Mucosa of descending colon (tissue), 3 donors: ENCODE results near the gene NAT14. TPM values are rescaled to one million over a fixed set of nuclear protein-coding genes. Genes with fewer than 3 reads are reported as not detected.

Experiments
- total RNA-seq, 3 donors: library from RNA; stranded (reverse); fragmentation: NEBNext Ultra II Directional in 2 of 3; extraction: Animal tissue kit (Norgen Biotek cat#: 25700) in 2 of 3; gene quantifications; one replicate each; pipeline versions ENCODE4 v1.2.1 to v1.2.4, GENCODE V29; 2021 to 2023
- donor health status: DM: no; HTN: no; CAD: no; lungs with moderate emphysema.
- donor health status: DM: no; HTN: no; CAD: no.
- donor health status: DM: no; HTN: yes; CAD: no.

The NAT14 gene
- total RNA-seq, 3 donors from 2014 or later = 3.9 to 21.7 (median 5.5) TPM

Other genes with a start within 250 kb of the NAT14 start
- gene PPP6R1, start 226.2 kb upstream of the NAT14 start, total RNA-seq = 10 to 100 TPM; 60.0 to 72.9 (median 65.9) TPM
- gene HSPBP1, start 205.1 kb upstream of the NAT14 start, total RNA-seq = 10 to 100 TPM; 25.6 to 36.0 (median 29.5) TPM
- 10 to 100 TPM in 1 of 3 donors, 1 to 10 TPM in 2; 1.6 to 18.1 (median 1.9) TPM for gene BRSK1, start 201.2 kb upstream of the NAT14 start, total RNA-seq
- gene TMEM150B, start 159.8 kb upstream of the NAT14 start, total RNA-seq = 10 to 100 TPM; 31.6 to 62.1 (median 36.4) TPM
- gene KMT5C, start 145.3 kb upstream of the NAT14 start, total RNA-seq = 10 to 100 TPM; 14.7 to 19.3 (median 16.5) TPM
- gene COX6B2, start 130.5 kb upstream of the NAT14 start, total RNA-seq = 10 to 100 TPM; 16.6 to 30.0 (median 17.2) TPM
- not detected for gene GARIN5B, start 121.9 kb upstream of the NAT14 start, total RNA-seq
- gene IL11, start 114.7 kb upstream of the NAT14 start, total RNA-seq = under 1 TPM; 0.24 to 0.32 (median 0.29) TPM
- not detected for gene TMEM190, start 108.4 kb upstream of the NAT14 start, total RNA-seq
- gene TMEM238, start 100.9 kb upstream of the NAT14 start, total RNA-seq = 10 to 100 TPM; 31.4 to 84.2 (median 68.0) TPM
- 1,000 to 10,000 TPM in 2 of 3 donors, 100 to 1,000 TPM in 1; 942 to 1,365 (median 1,241) TPM for gene RPL28, start 99.3 kb upstream of the NAT14 start, total RNA-seq
- 10 to 100 TPM; 14.0 to 41.6 (median 23.0) TPM for gene UBE2S, start 77.4 kb upstream of the NAT14 start, total RNA-seq
- under 1 TPM in 1 of 3 donors, not detected in 2; 0.35 TPM for gene SHISA7, start 41.9 kb upstream of the NAT14 start, total RNA-seq
- 10 to 100 TPM; 65.8 to 88.4 (median 86.9) TPM for gene ISOC2, start 23.5 kb upstream of the NAT14 start, total RNA-seq
- not detected for gene C19orf85, start 20.4 kb upstream of the NAT14 start, total RNA-seq
- 10 to 100 TPM in 1 of 3 donors, 1 to 10 TPM in 2; 6.8 to 11.1 (median 7.9) TPM for gene ZNF628, start 8.6 kb upstream of the NAT14 start, total RNA-seq
- gene SSC5D, start 3.2 kb downstream of the NAT14 start, total RNA-seq = 10 to 100 TPM in 1 of 3 donors, 1 to 10 TPM in 2; 2.6 to 35.0 (median 4.0) TPM
- gene SBK2, start 51.9 kb downstream of the NAT14 start, total RNA-seq = not detected
- gene SBK3, start 60.4 kb downstream of the NAT14 start, total RNA-seq = under 1 TPM in 2 of 3 donors, not detected in 1; 0.34 to 0.54 TPM
- 10 to 100 TPM in 1 of 3 donors, 1 to 10 TPM in 2; 6.2 to 13.6 (median 7.2) TPM for gene ZNF579, start 95.7 kb downstream of the NAT14 start, total RNA-seq
- gene FIZ1, start 114.3 kb downstream of the NAT14 start, total RNA-seq = 10 to 100 TPM; 15.7 to 20.3 (median 20.0) TPM
- 10 to 100 TPM; 25.5 to 27.1 (median 26.5) TPM for gene ZNF524, start 115.1 kb downstream of the NAT14 start, total RNA-seq
- 10 to 100 TPM; 12.7 to 18.5 (median 13.2) TPM for gene ZNF865, start 120.5 kb downstream of the NAT14 start, total RNA-seq
- gene ZNF784, start 139.4 kb downstream of the NAT14 start, total RNA-seq = 10 to 100 TPM in 2 of 3 donors, 1 to 10 TPM in 1; 8.7 to 13.8 (median 10.1) TPM
- gene ZNF580, start 155.8 kb downstream of the NAT14 start, total RNA-seq = 10 to 100 TPM; 29.6 to 46.0 (median 31.6) TPM
- gene ZNF581, start 158.5 kb downstream of the NAT14 start, total RNA-seq = 10 to 100 TPM; 15.2 to 22.5 (median 20.1) TPM
- gene CCDC106, start 163.0 kb downstream of the NAT14 start, total RNA-seq = 10 to 100 TPM in 1 of 3 donors, 1 to 10 TPM in 2; 5.5 to 14.8 (median 6.3) TPM
- 100 to 1,000 TPM; 162 to 194 (median 163) TPM for gene U2AF2, start 169.8 kb downstream of the NAT14 start, total RNA-seq
- 100 to 1,000 TPM; 156 to 251 (median 192) TPM for gene EPN1, start 190.0 kb downstream of the NAT14 start, total RNA-seq